Esophagus squamous epithelium (tissue), 5 donors: Measurements from ENCODE around the gene CLUH. TPM values are rescaled to one million over a fixed set of nuclear protein-coding genes. Genes with fewer than 3 reads are reported as not detected.

Experiments used
- DNase-seq: peaks from one replicate; lab custom pipeline; 2025; lab: John Stamatoyannopoulos, UW
- H3K27ac ChIP-seq, 4 donors: fragments of 200-600 bp; sonication (generic); one replicate each; pipeline ENCODE4 v1.5.1; 2016 to 2019; ENCODE audit warnings: mild to moderate bottlenecking in 1 of 4
- H3K27me3 ChIP-seq, 4 donors: fragments of 200-600 bp; sonication (generic); 1 replicate in 3 of 4; 2 replicates in 1 of 4; pipeline versions ENCODE4 v1.5.1 to v1.6.0; 2017 to 2021; ENCODE audit warnings: antibody characterized with exemption in 1 of 4
- H3K36me3 ChIP-seq, 3 donors: fragments of 200-600 bp; sonication (generic); one replicate each; pipeline ENCODE4 v1.5.1; 2016 to 2019
- H3K4me1 ChIP-seq, 3 donors: fragments of 200-600 bp; sonication (generic); one replicate each; pipeline ENCODE4 v1.5.1; 2017 to 2019
- H3K4me3 ChIP-seq, 4 donors: fragments of 200-600 bp; sonication (generic); 1 replicate in 3 of 4; 2 replicates in 1 of 4; pipeline ENCODE4 v1.5.1; 2016 to 2019; ENCODE audit warnings: mild to moderate bottlenecking in 2 of 4, moderate library complexity in 1 of 4
- H3K9me3 ChIP-seq, 3 donors: fragments of 200-600 bp; sonication (generic); one replicate each; pipeline ENCODE4 v1.5.1; 2016 to 2019
- POLR2A ChIP-seq, 4 donors: fragments of 450-650 bp; IDR thresholded peaks; one replicate each; pipeline ENCODE4 v1.6.1; 2017; ENCODE audit warnings: antibody characterized with exemption in 4 of 4, mild to moderate bottlenecking in 4 of 4, moderate library complexity in 3 of 4
- WGBS, 2 donors: methylation state at CpG; one replicate each; pipeline ENCODE4 v1.1.5; 2018; 5-methylcytosine and 5-hydroxymethylcytosine counted together
- intact Hi-C: fragments of 100-400 bp; cut with DNase I; formaldehyde crosslinking; loops from one replicate; pipeline ENCODE4 v1.15.0; 2022
- total RNA-seq, 4 donors: library from RNA; depleted of rRNA; stranded (reverse); fragments of >200 nt; gene quantifications; one replicate each; pipeline ENCODE4 v1.1.0, GENCODE V29; 2016
- TF ChIP-seq, protein P1 (sequence below), 6 experiments: fragments of 450-650 bp in 4 of 6; fragments of 200-600 bp in 2 of 6; sonication (generic) in 2 of 6; IDR thresholded peaks; one replicate each; pipeline ENCODE4 v1.5.1; 2016 to 2019; ENCODE audit warnings: antibody characterized with exemption in 6 of 6, mild to moderate bottlenecking in 4 of 6, moderate library complexity in 4 of 6
- donor health status: DM: yes; HTN: yes; CAD: no.

The CLUH gene
- total RNA-seq, 4 donors from 2014 or later: 89.2 to 164 (median 136) TPM

DNA sequence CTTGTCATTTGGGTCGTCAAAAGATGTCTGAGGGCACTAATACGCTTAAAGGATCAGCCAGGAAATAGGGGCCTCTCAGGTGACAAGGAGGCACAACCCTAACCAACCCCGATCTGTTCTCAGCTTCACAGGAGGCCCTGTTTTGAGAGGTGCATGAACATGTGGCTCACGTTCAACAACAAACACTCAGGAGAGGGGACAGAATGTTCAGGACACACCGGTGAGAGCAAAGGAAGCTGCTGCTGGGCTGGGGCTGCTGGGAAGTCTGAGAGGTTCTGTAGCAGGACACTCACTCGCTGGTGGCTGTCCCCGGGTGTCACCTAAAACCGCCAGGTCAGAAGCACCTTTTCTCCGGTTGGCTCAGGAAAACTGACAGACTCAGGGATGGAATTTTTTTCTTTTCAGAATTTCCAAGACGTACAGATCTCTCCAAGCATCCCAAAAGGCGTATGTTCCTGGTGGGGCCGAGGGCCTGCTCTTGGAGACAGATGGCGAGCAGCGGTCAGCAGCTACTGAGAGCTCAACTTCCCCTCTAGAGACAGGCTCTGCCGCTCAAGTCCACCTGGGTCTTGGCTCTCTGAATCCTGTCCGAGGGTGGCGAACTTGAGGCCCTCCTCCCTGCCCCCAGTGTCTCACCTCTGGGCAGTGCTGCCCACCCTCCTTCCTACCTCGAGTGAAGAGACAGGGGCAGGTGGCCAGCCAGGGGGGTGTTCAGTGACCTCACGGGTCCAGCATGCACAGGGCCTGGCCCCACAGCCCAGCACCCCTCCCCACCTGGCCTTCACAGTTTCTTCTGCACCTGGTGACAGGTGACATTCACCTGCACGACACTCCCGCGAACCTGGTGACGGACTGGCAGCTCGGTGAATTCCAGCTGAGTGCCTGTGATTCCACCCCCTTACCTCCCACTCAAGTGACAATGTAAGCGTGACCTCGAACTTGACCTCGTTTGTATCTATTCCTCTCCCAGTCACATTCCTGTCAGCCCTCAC lies 22.9 kb downstream of the CLUH start:
- 59 to 65% methylated on average over 20 to 23 of the region's 27 CpGs for WGBS, 2 donors
- Histone ChIP-seq H3K9me3 (no peaks in the 10 kb centered on the region), H3K27me3 (no peaks in the 10 kb centered on the region), H3K36me3 (peaks cover 22 to 67% (median 23%) of the 10 kb centered on the region in 3 donors), H3K27ac (peak overlapping the region in 3 of 4 donors; percentile 9 to 55 (median 34)), H3K4me1 (peaks cover 7 to 53% (median 14%) of the 10 kb centered on the region in 3 donors), H3K4me3 (no peak overlapping the region)
- intact Hi-C loops: no loop called here
- TF ChIP-seq POLR2A (IDR thresholded peaks at IDR 0.05): no peak
- TF ChIP-seq, protein P1, sequence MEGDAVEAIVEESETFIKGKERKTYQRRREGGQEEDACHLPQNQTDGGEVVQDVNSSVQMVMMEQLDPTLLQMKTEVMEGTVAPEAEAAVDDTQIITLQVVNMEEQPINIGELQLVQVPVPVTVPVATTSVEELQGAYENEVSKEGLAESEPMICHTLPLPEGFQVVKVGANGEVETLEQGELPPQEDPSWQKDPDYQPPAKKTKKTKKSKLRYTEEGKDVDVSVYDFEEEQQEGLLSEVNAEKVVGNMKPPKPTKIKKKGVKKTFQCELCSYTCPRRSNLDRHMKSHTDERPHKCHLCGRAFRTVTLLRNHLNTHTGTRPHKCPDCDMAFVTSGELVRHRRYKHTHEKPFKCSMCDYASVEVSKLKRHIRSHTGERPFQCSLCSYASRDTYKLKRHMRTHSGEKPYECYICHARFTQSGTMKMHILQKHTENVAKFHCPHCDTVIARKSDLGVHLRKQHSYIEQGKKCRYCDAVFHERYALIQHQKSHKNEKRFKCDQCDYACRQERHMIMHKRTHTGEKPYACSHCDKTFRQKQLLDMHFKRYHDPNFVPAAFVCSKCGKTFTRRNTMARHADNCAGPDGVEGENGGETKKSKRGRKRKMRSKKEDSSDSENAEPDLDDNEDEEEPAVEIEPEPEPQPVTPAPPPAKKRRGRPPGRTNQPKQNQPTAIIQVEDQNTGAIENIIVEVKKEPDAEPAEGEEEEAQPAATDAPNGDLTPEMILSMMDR (IDR thresholded peaks at IDR 0.05): no peak
- DNase-seq: no peak

DNA sequence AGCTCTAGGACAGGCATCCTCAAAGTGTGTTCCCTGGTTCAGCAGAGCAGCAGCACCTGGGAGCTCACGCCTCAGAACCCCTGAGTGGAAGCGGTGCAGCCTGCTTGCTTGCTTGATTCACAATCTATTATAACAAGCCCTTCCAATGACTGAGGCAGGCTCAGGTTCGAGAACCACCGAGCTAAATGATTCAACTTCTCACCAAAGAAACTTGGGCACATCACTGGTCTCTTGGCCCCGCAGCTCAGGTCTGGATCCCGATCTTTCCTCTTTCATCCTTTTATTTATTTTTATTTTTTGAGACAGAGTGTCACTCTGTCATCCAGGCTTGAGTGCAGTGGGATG lies 24.5 kb downstream of the CLUH start:
- Histone ChIP-seq H3K27me3 (no peaks in the 10 kb centered on the region), H3K27ac (peak overlapping the region in 3 of 4 donors; percentile 55 to 61 (median 57)), H3K9me3 (no peaks in the 10 kb centered on the region), H3K36me3 (peaks cover 12 to 65% (median 12%) of the 10 kb centered on the region in 3 donors), H3K4me3 (no peak overlapping the region), H3K4me1 (peaks cover 7 to 53% (median 15%) of the 10 kb centered on the region in 3 donors)
- TF ChIP-seq, protein P1 (IDR thresholded peaks at IDR 0.05): no peak
- no peak for TF ChIP-seq POLR2A (IDR thresholded peaks at IDR 0.05)
- intact Hi-C loops: no loop called here
- no peak for DNase-seq
- WGBS, 2 donors: 68 to 78% methylated on average over 5 to 6 of the region's 6 CpGs

DNA sequence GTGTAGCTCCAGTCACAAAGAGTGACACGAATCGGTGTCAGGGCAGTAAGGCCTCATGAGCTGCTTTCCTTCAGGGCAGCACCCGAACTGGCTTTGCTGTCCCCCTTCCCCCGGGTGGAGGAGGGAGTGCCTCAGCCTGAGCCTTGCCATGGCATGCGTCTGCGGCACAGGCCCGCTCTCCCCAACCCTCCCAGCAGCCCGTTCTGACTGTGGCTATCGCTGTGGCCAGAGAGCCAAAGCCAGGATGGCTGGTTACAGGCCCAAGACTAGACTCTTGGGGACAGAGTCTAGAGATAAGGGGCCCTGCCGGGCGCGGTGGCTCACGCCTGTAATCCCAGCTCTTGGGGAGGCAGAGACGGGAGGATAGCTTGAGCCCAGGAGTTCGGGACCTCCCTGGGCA lies 25.9 kb downstream of the CLUH start:
- peaks cover 9 to 65% (median 15%) of the 10 kb centered on the region in 3 donors for H3K36me3 ChIP-seq

DNA sequence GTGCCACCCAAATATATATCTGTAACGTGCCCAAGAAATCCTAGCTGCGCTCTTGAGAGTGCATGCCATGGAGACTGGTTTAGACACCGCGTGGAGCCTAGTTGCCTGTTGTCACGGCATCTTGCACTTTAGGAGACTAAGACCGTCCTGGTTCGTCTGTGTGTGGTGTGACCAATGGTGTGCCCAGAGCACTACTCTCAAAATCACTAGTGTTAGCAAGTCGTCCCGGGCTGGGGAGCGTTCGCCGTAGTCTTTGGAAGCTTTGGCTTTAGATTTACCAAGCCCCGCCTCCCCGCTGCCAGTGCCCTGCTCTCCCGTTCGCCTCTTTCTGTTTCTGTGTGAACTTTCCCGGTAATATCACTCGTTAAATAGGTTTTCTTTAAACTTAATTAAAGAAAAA lies 27.0 kb downstream of the CLUH start:
- peaks cover 7 to 52% (median 15%) of the 10 kb centered on the region in 3 donors for H3K4me1 ChIP-seq
- no peak for DNase-seq
- no peak overlapping the region for H3K27ac ChIP-seq
- TF ChIP-seq, protein P1 (IDR thresholded peaks at IDR 0.05): no peak
- TF ChIP-seq POLR2A (IDR thresholded peaks at IDR 0.05): no peak
- H3K36me3 ChIP-seq: peaks cover 10 to 65% (median 21%) of the 10 kb centered on the region in 3 donors
- no peak overlapping the region for H3K4me3 ChIP-seq
- H3K9me3 ChIP-seq: no peaks in the 10 kb centered on the region
- H3K27me3 ChIP-seq: no peaks in the 10 kb centered on the region
- intact Hi-C loops: no loop called here
- WGBS, 2 donors: 91 to 94% methylated on average over 13 to 18 of the region's 18 CpGs

More for the DNA sequence above, 25.9 kb downstream of the CLUH start:
- 63 to 75% methylated on average over 6 to 8 of the region's 15 CpGs for whole genome bisulfite sequencing, 2 donors
- no peak overlapping the region for H3K27ac ChIP-seq
- no peaks in the 10 kb centered on the region for H3K27me3 ChIP-seq
- DNase-seq: no peak
- no peak overlapping the region for H3K4me3 ChIP-seq
- H3K4me1 ChIP-seq: peaks cover 7 to 53% (median 15%) of the 10 kb centered on the region in 3 donors
- intact Hi-C loops: no loop called here
- TF ChIP-seq, protein P1 (IDR thresholded peaks at IDR 0.05): no peak
- no peak for TF ChIP-seq POLR2A (IDR thresholded peaks at IDR 0.05)
- H3K9me3 ChIP-seq: no peaks in the 10 kb centered on the region

DNA sequence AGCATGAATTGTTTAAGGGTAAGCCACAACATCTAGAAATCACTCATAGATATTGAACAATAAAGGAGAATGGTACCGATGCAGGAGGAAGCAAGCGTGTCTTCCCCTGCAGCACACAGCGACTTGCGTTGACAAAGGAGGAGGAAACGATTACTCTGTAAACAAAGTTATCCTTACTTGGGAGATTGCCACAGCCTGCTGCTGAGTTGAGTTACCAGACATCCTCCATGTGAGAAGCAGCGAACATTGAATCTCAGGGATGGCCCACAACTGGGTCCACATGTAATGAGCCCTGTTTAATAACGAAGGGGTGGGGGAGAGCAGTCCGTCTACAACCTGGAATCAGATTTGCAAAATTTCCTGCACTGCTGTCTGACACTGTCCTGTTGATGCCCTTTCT lies 27.7 kb downstream of the CLUH start:
- Histone ChIP-seq H3K36me3 (peaks cover 10 to 66% (median 21%) of the 10 kb centered on the region in 3 donors), H3K9me3 (no peaks in the 10 kb centered on the region), H3K27me3 (no peaks in the 10 kb centered on the region), H3K4me3 (no peak overlapping the region), H3K4me1 (peaks cover 7 to 45% (median 15%) of the 10 kb centered on the region in 3 donors), H3K27ac (no peak overlapping the region)
- intact Hi-C loops: no loop called here
- no peak for DNase-seq
- WGBS, 2 donors: 57 to 58% methylated on average over 8 of the region's 8 CpGs
- TF ChIP-seq, protein P1 (IDR thresholded peaks at IDR 0.05): no peak
- no peak for TF ChIP-seq POLR2A (IDR thresholded peaks at IDR 0.05)
